Suprapubic skin (tissue), 4 donors: ENCODE data around the gene ST3GAL3. TPM values are rescaled to one million over a fixed set of nuclear protein-coding genes. Genes with fewer than 3 reads are reported as not detected.

Experiments used
- DNase-seq, 2 donors: peaks; one replicate each; pipeline ENCODE4 v3.0.0-alpha.2; 2019; ENCODE audit warnings: low spot score in 2 of 2
- H3K27ac ChIP-seq: fragments of 200-600 bp; sonication (generic); one replicate; pipeline ENCODE4 v1.5.1; 2019
- H3K27me3 ChIP-seq: fragments of 200-600 bp; sonication (generic); one replicate; pipeline ENCODE4 v1.5.1; 2019
- H3K36me3 ChIP-seq: fragments of 200-600 bp; sonication (generic); one replicate; pipeline ENCODE4 v1.5.1; 2019
- H3K4me1 ChIP-seq: fragments of 200-600 bp; sonication (generic); one replicate; pipeline ENCODE4 v1.5.1; 2019
- H3K4me3 ChIP-seq: fragments of 200-600 bp; sonication (generic); one replicate; pipeline ENCODE4 v1.5.1; 2019; ENCODE audit warnings: mild to moderate bottlenecking
- H3K9me3 ChIP-seq: fragments of 200-600 bp; sonication (generic); one replicate; pipeline ENCODE4 v1.5.1; 2019
- CTCF ChIP-seq, 2 donors: fragments of 200-600 bp in 1 of 2; fragments of 450-650 bp in 1 of 2; sonication (generic) in 1 of 2; IDR thresholded peaks; one replicate each; pipeline ENCODE4 v1.5.1; 2016 to 2019; ENCODE audit warnings: antibody characterized with exemption in 2 of 2, mild to moderate bottlenecking in 1 of 2, moderate library complexity in 1 of 2
- EP300 ChIP-seq: sonication (generic); formaldehyde crosslinking; IDR thresholded peaks from one replicate; pipeline ENCODE4 v1.6.1; 2017; ENCODE audit warnings: antibody characterized with exemption
- POLR2A ChIP-seq, 2 donors: fragments of 450-650 bp; IDR thresholded peaks; one replicate each; pipeline ENCODE4 v1.6.1; 2017; ENCODE audit warnings: antibody characterized with exemption in 2 of 2, mild to moderate bottlenecking in 2 of 2, moderate library complexity in 2 of 2
- POLR2AphosphoS5 ChIP-seq, 3 donors: sonication (generic); formaldehyde crosslinking; IDR thresholded peaks; one replicate each; pipeline ENCODE4 v1.6.1; 2017; ENCODE audit warnings: antibody characterized with exemption in 3 of 3
- WGBS: methylation state at CpG from one replicate; pipeline ENCODE4 v1.1.5; 2018; 5-methylcytosine and 5-hydroxymethylcytosine counted together
- total RNA-seq, 4 donors: library from RNA; depleted of rRNA; stranded (reverse); fragments of >200 nt; gene quantifications; one replicate each; pipeline ENCODE4 v1.1.0, GENCODE V29; 2016

The ST3GAL3 gene
- total RNA-seq, 4 donors from 2014 or later, result 6.3 to 21.0 (median 9.9) TPM

DNA sequence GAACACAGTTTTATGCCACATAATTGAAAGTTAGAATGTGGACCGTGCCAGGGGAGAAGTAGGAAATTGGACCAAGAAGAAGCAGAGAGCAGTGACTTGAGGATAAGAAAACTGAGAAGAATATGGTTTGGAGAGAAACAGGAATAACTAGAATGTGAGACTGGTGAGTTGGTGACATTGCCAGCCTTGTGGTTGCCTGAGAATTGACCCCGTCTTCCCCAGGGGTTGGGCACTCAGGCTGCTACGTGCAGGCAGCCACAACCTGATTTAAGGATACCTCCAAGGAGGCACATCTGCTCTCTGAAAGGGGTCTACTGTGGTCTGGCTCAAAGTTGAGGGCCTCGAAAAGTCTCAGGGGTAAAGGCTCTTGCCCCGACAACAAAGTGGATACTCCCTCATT is 114.1 kb downstream of the ST3GAL3 start:
- TF ChIP-seq POLR2AphosphoS5 (IDR thresholded peaks at IDR 0.05), result no peak
- TF ChIP-seq EP300, result no peak
- no peak for TF ChIP-seq CTCF (IDR thresholded peaks at IDR 0.05)
- TF ChIP-seq POLR2A (IDR thresholded peaks at IDR 0.05), result no peak
- DNase-seq, result no peak
- 84% methylated on average over 5 of the region's 5 CpGs for WGBS
- H3K9me3 ChIP-seq, result no peaks in the 10 kb centered on the region
- H3K36me3 ChIP-seq, result peaks cover 3% of the 10 kb centered on the region
- H3K27ac ChIP-seq, result no peak overlapping the region
- no peak overlapping the region for H3K4me3 ChIP-seq
- no peaks in the 10 kb centered on the region for H3K27me3 ChIP-seq
- H3K4me1 ChIP-seq, result peaks cover 9% of the 10 kb centered on the region

DNA sequence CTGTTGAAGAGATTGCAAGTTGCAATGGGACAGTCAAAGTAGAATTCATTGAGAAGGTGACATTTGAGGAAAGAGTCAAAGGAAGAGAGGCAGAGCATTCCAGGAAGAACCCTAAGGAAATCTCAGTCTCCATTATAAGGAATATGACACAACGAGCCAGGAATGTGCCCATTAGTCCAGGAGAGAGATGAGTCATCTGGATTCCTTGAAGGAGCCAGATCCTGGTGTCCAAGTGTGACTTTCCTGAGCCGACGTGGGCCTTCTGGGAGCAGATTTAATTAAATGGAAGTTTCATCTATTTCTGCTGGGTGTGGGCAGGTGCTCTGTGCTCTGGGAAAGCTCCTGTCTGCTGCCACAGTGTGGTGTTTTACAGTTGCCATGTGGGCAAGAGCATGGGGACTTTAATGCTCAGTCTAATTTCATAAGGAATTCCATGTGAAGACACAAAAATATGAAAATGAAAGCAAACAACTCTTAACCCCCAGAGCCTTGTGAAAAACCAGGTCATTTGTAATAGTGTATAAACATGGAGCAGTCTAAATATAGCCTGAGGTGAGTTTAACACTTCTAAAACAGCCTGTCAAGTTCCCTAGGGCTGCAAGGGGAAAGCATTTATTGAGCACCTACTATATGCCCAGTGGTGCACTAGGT is 114.8 kb downstream of the ST3GAL3 start:
- no peak for DNase-seq
- Histone ChIP-seq H3K36me3 (peaks cover 3% of the 10 kb centered on the region), H3K27ac (no peak overlapping the region), H3K27me3 (no peaks in the 10 kb centered on the region), H3K4me1 (peaks cover 9% of the 10 kb centered on the region), H3K4me3 (no peak overlapping the region), H3K9me3 (no peaks in the 10 kb centered on the region)
- TF ChIP-seq EP300 (no peak), CTCF (IDR thresholded peaks at IDR 0.05) (no peak), POLR2AphosphoS5 (IDR thresholded peaks at IDR 0.05) (no peak), POLR2A (IDR thresholded peaks at IDR 0.05) (no peak)
- WGBS, result 13% methylated on average over 3 of the region's 3 CpGs

- no peaks in the 10 kb centered on the region for H3K27me3 ChIP-seq
- no peaks in the 10 kb centered on the region for H3K9me3 ChIP-seq
- no peak overlapping the region for H3K4me3 ChIP-seq
- peaks cover 9% of the 10 kb centered on the region for H3K4me1 ChIP-seq
- TF ChIP-seq POLR2A (IDR thresholded peaks at IDR 0.05) (no peak), CTCF (IDR thresholded peaks at IDR 0.05) (no peak), EP300 (no peak)
- H3K36me3 ChIP-seq, result no peaks in the 10 kb centered on the region
- DNase-seq, result no peak
- WGBS, result 80% methylated on average over 1 of the region's 1 CpG
- H3K27ac ChIP-seq, result no peak overlapping the region
Measured at GRCh38 chr1:43824795-43825194, 117.5 kb downstream of the ST3GAL3 start.

- DNase-seq, result no peak
- Histone ChIP-seq H3K27ac (no peak overlapping the region), H3K36me3 (no peaks in the 10 kb centered on the region), H3K27me3 (no peaks in the 10 kb centered on the region), H3K4me3 (no peak overlapping the region), H3K4me1 (peaks cover 11% of the 10 kb centered on the region), H3K9me3 (no peaks in the 10 kb centered on the region)
- TF ChIP-seq POLR2A (IDR thresholded peaks at IDR 0.05) (no peak), EP300 (no peak), POLR2AphosphoS5 (IDR thresholded peaks at IDR 0.05) (no peak), CTCF (IDR thresholded peaks at IDR 0.05) (no peak)
- WGBS, result 96% methylated on average over 1 of the region's 1 CpG
Measured at GRCh38 chr1:43828574-43828973, 121.2 kb downstream of the ST3GAL3 start.

DNA sequence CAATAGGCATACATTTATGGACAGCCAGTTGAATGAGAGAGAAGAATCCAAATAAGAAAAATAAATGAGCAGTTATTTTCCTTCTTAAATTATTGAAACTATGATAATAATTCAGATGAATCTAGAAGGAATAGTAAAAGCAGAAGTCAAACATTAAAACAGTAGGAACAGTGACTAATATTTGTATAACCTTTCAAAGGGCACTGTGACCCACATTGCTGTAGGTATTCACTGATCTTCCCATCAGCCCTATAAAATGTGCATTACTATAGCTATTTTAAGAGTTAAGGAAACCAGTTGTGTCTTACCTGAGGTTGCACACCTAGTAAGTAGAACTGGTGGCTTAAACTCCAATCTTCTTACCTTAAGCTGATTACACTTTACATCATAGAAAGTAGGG is 123.5 kb downstream of the ST3GAL3 start:
- TF ChIP-seq POLR2A (IDR thresholded peaks at IDR 0.05), result no peak
- no peak for TF ChIP-seq CTCF (IDR thresholded peaks at IDR 0.05)
- no peak for TF ChIP-seq POLR2AphosphoS5 (IDR thresholded peaks at IDR 0.05)
- TF ChIP-seq EP300, result no peak
- Histone ChIP-seq H3K27me3 (no peaks in the 10 kb centered on the region), H3K4me3 (no peak overlapping the region), H3K27ac (no peak overlapping the region), H3K9me3 (no peaks in the 10 kb centered on the region), H3K4me1 (peaks cover 32% of the 10 kb centered on the region), H3K36me3 (no peaks in the 10 kb centered on the region)
- DNase-seq, result no peak
